ENCODE data around the gene CLTA. TPM values are rescaled to one million over a fixed set of nuclear protein-coding genes. Genes with fewer than 3 reads are reported as not detected.

CLTA gene
- total RNA-seq, 1 donor from 2014 or later = 164 TPM

- Mint-ChIP-seq H3K27me3 (ENCODE audit: unreplicated experiment) (no peaks in the 10 kb centered on the region), H3K36me3 (ENCODE audit: unreplicated experiment) (no peaks in the 10 kb centered on the region), H3K4me1 (ENCODE audit: low read depth, unreplicated experiment) (peaks cover 3% of the 10 kb centered on the region)
These were observed 39.2 kb upstream of the CLTA start for GRCh38 chr9:36151316-36152210.

GRCh38 chr9:36152741-36153438 lies 37.8 kb upstream of the CLTA start:
- H3K36me3 Mint-ChIP-seq (ENCODE audit: unreplicated experiment) = peaks cover 5% of the 10 kb centered on the region
- no peak for TF ChIP-seq CTCF (IDR thresholded peaks at IDR 0.05; ENCODE audit: partially characterized antibody, unreplicated experiment)

More at GRCh38 chr9:36151316-36152210, 39.2 kb upstream of the CLTA start:
- no peak for TF ChIP-seq CTCF (IDR thresholded peaks at IDR 0.05; ENCODE audit: partially characterized antibody, unreplicated experiment)
- no peak for DNase-seq
- H3K9me3 Mint-ChIP-seq (ENCODE audit: unreplicated experiment) = peaks cover 2% of the 10 kb centered on the region
- H3K27ac Mint-ChIP-seq (ENCODE audit: unreplicated experiment) = no peak overlapping the region
- H3K4me3 Mint-ChIP-seq (ENCODE audit: unreplicated experiment) = no peak overlapping the region

GRCh38 chr9:36153746-36154145 lies 37.0 kb upstream of the CLTA start:
- peaks cover 3% of the 10 kb centered on the region for H3K4me1 Mint-ChIP-seq (ENCODE audit: low read depth, unreplicated experiment)
- no peak overlapping the region for H3K4me3 Mint-ChIP-seq (ENCODE audit: unreplicated experiment)
- H3K9me3 Mint-ChIP-seq (ENCODE audit: unreplicated experiment) = peaks cover 3% of the 10 kb centered on the region
- H3K27ac Mint-ChIP-seq (ENCODE audit: unreplicated experiment) = no peak overlapping the region
- DNase-seq = no peak
- H3K27me3 Mint-ChIP-seq (ENCODE audit: unreplicated experiment) = no peaks in the 10 kb centered on the region
- no peak for TF ChIP-seq CTCF (IDR thresholded peaks at IDR 0.05; ENCODE audit: partially characterized antibody, unreplicated experiment)
- peaks cover 14% of the 10 kb centered on the region for H3K36me3 Mint-ChIP-seq (ENCODE audit: unreplicated experiment)

More at GRCh38 chr9:36152741-36153438, 37.8 kb upstream of the CLTA start:
- Mint-ChIP-seq H3K27ac (ENCODE audit: unreplicated experiment) (no peak overlapping the region), H3K4me3 (ENCODE audit: unreplicated experiment) (no peak overlapping the region), H3K27me3 (ENCODE audit: unreplicated experiment) (no peaks in the 10 kb centered on the region), H3K9me3 (ENCODE audit: unreplicated experiment) (peaks cover 3% of the 10 kb centered on the region), H3K4me1 (ENCODE audit: low read depth, unreplicated experiment) (peaks cover 3% of the 10 kb centered on the region)
- DNase-seq = no peak

- no peaks in the 10 kb centered on the region for H3K27me3 Mint-ChIP-seq (ENCODE audit: unreplicated experiment)
- peaks cover 21% of the 10 kb centered on the region for H3K36me3 Mint-ChIP-seq (ENCODE audit: unreplicated experiment)
- peaks cover 3% of the 10 kb centered on the region for H3K9me3 Mint-ChIP-seq (ENCODE audit: unreplicated experiment)
- H3K4me1 Mint-ChIP-seq (ENCODE audit: low read depth, unreplicated experiment) = peaks cover 3% of the 10 kb centered on the region
- peak overlapping the region; percentile 17 for H3K27ac Mint-ChIP-seq (ENCODE audit: unreplicated experiment)
- DNase-seq = no peak
- no peak for TF ChIP-seq CTCF (IDR thresholded peaks at IDR 0.05; ENCODE audit: partially characterized antibody, unreplicated experiment)
- H3K4me3 Mint-ChIP-seq (ENCODE audit: unreplicated experiment) = no peak overlapping the region
These were observed 36.3 kb upstream of the CLTA start for GRCh38 chr9:36154331-36154952.
